Left ventricle myocardium inferior (tissue), 1 donor: ENCODE data around the gene ZNF236. TPM values are rescaled to one million over a fixed set of nuclear protein-coding genes. Genes with fewer than 3 reads are reported as not detected.

ENCODE experiments used
- DNase-seq: peaks from one replicate; pipeline ENCODE4 v3.0.0-alpha.2; 2020
- H3K27ac ChIP-seq: fragments of 200-600 bp; replicated peaks from 2 replicates; pipeline ENCODE4 v1.8.0; 2021
- H3K27me3 ChIP-seq: fragments of 200-600 bp; 2 replicates; pipeline ENCODE4 v1.8.0; 2021; ENCODE audit warnings: low read depth
- H3K36me3 ChIP-seq: fragments of 200-600 bp; 2 replicates; pipeline ENCODE4 v1.8.0; 2021
- H3K4me1 ChIP-seq: fragments of 200-600 bp; 2 replicates; pipeline ENCODE4 v1.8.0; 2021
- H3K4me3 ChIP-seq: fragments of 200-600 bp; 2 replicates; pipeline ENCODE4 v1.8.0; 2021; ENCODE audit warnings: mild to moderate bottlenecking, moderate library complexity
- H3K9me3 ChIP-seq: fragments of 200-600 bp; replicated peaks from 2 replicates; pipeline ENCODE4 v1.8.0; 2021
- intact Hi-C: fragments of 100-400 bp; cut with micrococcal nuclease; formaldehyde crosslinking; loops from one replicate; pipeline ENCODE4 v1.11.0; 2022
- total RNA-seq: library from RNA; stranded (reverse); fragmentation: NEBNext Ultra II Directional; extraction: Animal tissue kit (Norgen Biotek cat#: 25700); gene quantifications from one replicate; pipeline ENCODE4 v1.2.1, GENCODE V29; 2021
- TF ChIP-seq, protein P1 (sequence below): fragments of 200-600 bp; IDR thresholded peaks from 2 replicates; pipeline ENCODE4 v1.8.0; 2021; ENCODE audit warnings: antibody characterized with exemption, mild to moderate bottlenecking, borderline replicate concordance
- donor health status: DM: no; HTN: yes; CAD: no; lungs with severe emphysema.

The ZNF236 gene
- total RNA-seq, 1 donor from 2014 or later: 10.6 TPM

DNA sequence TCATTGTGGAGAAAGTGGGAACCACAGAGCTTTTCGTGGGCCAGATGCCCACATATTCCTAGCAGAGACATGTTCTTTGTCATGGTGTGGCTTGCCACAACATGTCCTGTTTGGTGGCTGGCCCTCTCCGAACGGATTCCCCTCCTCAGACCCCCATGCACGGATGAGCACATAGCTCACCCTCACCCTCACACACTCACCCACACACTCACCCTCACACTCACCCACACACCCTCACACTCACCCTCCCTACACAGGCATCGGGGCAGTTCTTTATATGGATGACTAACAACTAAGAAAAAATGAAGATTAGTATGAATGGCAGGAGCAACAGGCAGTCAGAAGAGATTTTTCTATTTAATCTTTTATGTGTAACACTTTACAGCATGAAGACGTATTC lies 149.9 kb downstream of the ZNF236 start:
- DNase-seq: no peak
- no peaks in the 10 kb centered on the region for H3K27me3 ChIP-seq
- no peak overlapping the region for H3K4me3 ChIP-seq
- TF ChIP-seq, protein P1, sequence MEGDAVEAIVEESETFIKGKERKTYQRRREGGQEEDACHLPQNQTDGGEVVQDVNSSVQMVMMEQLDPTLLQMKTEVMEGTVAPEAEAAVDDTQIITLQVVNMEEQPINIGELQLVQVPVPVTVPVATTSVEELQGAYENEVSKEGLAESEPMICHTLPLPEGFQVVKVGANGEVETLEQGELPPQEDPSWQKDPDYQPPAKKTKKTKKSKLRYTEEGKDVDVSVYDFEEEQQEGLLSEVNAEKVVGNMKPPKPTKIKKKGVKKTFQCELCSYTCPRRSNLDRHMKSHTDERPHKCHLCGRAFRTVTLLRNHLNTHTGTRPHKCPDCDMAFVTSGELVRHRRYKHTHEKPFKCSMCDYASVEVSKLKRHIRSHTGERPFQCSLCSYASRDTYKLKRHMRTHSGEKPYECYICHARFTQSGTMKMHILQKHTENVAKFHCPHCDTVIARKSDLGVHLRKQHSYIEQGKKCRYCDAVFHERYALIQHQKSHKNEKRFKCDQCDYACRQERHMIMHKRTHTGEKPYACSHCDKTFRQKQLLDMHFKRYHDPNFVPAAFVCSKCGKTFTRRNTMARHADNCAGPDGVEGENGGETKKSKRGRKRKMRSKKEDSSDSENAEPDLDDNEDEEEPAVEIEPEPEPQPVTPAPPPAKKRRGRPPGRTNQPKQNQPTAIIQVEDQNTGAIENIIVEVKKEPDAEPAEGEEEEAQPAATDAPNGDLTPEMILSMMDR: no peak
- no peak overlapping the region for H3K27ac ChIP-seq
- peaks cover 2% of the 10 kb centered on the region for H3K4me1 ChIP-seq
- H3K9me3 ChIP-seq: no peaks in the 10 kb centered on the region
- intact Hi-C loops: no loop called here
- peaks cover 18% of the 10 kb centered on the region for H3K36me3 ChIP-seq

DNA sequence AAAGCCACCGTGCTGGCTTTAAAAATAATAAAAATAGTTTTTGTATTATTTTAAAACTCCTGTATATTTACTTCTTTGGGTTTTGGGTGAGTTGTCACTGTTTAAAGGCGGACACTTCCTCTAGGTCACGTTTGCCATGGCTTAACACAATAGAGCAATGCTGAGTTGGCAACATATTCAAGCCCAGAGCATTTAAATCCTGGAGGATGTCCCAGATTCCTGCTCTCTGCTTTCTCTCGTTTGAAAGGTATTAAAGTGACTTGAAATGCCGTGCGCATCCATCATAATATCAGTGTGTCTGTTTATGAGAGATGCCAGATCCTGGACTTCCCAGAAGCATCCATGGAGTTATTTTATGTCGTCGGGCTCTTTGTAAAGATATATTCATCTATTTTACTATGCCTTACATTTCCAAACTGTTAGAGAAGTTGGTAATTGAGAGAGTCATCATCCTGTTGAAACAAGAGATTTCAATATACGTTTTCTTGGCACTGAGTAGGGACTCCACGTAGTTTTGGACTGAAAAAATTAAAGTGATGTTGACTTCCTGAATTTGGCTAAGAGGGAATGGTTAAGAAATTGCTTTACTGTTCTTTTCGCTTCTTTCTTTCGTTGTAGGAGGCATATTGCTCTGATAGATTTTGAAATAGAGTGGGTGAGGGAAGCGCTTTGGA lies 150.6 kb downstream of the ZNF236 start:
- H3K36me3 ChIP-seq: peaks cover 18% of the 10 kb centered on the region
- no peaks in the 10 kb centered on the region for H3K27me3 ChIP-seq
- intact Hi-C loops: no loop called here
- TF ChIP-seq, protein P1: no peak
- no peak overlapping the region for H3K4me3 ChIP-seq
- H3K4me1 ChIP-seq: peaks cover 10% of the 10 kb centered on the region
- no peaks in the 10 kb centered on the region for H3K9me3 ChIP-seq
- DNase-seq: no peak
- no peak overlapping the region for H3K27ac ChIP-seq

DNA sequence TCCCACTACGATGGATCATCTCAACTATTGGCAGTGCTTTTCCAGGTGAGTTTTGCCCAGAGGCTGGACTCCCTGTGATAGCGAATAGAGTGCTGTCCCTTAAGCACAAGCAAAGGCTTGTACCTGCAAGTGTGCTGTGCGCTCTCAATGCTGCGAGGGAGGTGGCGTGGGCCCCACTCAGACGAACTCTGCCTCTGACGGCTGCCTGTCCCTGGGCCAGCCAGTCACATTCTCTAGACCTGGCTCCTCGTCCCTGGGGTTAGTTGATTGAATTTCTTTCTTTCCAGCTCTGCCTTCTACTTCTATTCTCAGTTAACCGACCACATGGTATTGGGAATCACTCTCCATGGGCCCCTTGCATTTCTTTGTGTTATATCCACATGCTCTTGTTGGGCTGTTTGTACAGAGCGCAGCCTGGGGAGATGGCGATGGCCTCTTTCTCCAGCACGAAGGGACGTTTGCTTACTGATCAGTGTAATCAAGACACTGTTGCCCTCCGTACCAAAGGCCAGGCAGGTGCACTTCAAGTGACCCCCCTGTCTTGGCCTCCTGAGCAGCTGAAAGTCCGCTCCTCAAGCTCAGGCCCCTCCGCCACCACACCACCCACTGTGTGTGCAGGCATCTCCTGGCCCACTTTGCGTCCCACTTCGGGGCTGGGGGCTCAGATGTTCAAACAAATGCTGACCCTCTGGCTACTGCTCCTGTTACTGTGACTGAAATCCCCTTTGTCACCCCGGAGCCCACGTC lies 151.3 kb downstream of the ZNF236 start:
- TF ChIP-seq, protein P1: no peak
- intact Hi-C loops: no loop called here
- no peak for DNase-seq
- Histone ChIP-seq H3K27ac (no peak overlapping the region), H3K27me3 (no peaks in the 10 kb centered on the region), H3K4me3 (no peak overlapping the region), H3K4me1 (peaks cover 11% of the 10 kb centered on the region), H3K36me3 (peaks cover 15% of the 10 kb centered on the region), H3K9me3 (no peaks in the 10 kb centered on the region)

DNA sequence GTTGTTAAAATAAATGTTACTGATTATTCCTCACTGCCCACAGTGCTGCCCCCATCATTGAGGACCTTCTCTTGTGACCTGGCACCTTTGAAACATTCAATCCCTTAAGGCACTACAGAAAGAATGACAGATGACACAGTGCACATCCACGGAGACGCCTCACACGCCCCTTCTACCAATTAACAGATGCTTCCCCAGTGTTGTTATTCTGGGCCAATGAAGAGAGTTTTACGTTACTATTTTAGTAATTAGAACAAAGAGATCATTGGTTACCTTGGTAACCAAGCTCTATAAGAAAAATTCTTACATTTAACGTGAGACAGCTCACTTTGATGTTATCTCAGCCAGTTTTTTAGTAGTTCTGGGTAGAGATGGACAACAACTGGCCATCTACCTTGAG lies 152.0 kb downstream of the ZNF236 start:
- Histone ChIP-seq H3K4me1 (peaks cover 11% of the 10 kb centered on the region), H3K36me3 (peaks cover 11% of the 10 kb centered on the region), H3K9me3 (no peaks in the 10 kb centered on the region), H3K27me3 (no peaks in the 10 kb centered on the region), H3K27ac (no peak overlapping the region), H3K4me3 (no peak overlapping the region)
- intact Hi-C loops: no loop called here
- no peak for DNase-seq
- TF ChIP-seq, protein P1: no peak

DNA sequence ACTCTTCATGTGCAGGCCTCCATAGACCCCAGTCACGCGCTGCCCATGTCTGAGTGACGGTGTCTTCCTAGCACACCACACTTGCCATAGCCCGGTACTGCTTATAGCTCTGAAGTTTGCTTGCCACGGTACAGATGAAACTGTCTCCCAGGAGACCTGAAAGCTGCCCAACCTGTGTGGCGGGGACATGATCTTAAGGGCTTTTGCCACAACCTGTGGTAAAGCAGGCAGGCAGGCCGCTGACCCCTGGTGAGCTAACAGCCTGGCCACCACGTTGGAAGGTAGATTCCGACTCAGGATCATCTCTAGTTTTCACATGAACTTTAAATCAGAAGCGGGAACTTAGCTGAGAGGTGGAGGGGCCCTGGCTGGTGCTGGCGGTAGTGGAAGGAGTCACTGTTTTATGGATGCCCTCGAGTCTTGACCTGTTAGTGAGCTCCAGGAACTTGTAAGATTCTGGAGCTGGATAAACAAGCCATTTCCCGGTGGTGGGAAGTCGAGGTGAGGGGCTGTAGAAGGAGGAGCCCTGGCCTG lies 153.3 kb downstream of the ZNF236 start:
- Histone ChIP-seq H3K9me3 (no peaks in the 10 kb centered on the region), H3K27me3 (no peaks in the 10 kb centered on the region), H3K4me1 (peaks cover 11% of the 10 kb centered on the region), H3K36me3 (peaks cover 10% of the 10 kb centered on the region), H3K4me3 (no peak overlapping the region), H3K27ac (no peak overlapping the region)
- no peak for DNase-seq
- TF ChIP-seq, protein P1: no peak
- intact Hi-C loops: no loop called here
